Rectal smooth muscle tissue (tissue), 1 donor: ENCODE results near the gene APBA3.
"Not testable (repeated sequence)": the region's sequence is repeated elsewhere in the genome, so short reads cannot be mapped to it uniquely, and the experiment has no call there.

Experiments used
- H3K27ac ChIP-seq: one replicate; pipeline ENCODE4 v1.7.0; 2013; ENCODE audit warnings: low read depth, low read length, inconsistent platforms
- H3K27me3 ChIP-seq: one replicate; pipeline ENCODE4 v1.7.0; 2013; ENCODE audit warnings: low read length; ENCODE audit not compliant: control insufficient read depth, insufficient read depth
- H3K36me3 ChIP-seq: one replicate; pipeline ENCODE4 v1.7.0; 2013; ENCODE audit warnings: low read length; ENCODE audit not compliant: control insufficient read depth, insufficient read depth
- H3K4me1 ChIP-seq: one replicate; pipeline ENCODE4 v1.7.0; 2013; ENCODE audit warnings: low read length; ENCODE audit not compliant: control insufficient read depth, insufficient read depth
- H3K4me3 ChIP-seq: one replicate; pipeline ENCODE4 v1.7.0; 2013; ENCODE audit warnings: low read length
- H3K9ac ChIP-seq: one replicate; pipeline ENCODE4 v1.7.0; 2013; ENCODE audit warnings: low read length

The APBA3 gene

DNA sequence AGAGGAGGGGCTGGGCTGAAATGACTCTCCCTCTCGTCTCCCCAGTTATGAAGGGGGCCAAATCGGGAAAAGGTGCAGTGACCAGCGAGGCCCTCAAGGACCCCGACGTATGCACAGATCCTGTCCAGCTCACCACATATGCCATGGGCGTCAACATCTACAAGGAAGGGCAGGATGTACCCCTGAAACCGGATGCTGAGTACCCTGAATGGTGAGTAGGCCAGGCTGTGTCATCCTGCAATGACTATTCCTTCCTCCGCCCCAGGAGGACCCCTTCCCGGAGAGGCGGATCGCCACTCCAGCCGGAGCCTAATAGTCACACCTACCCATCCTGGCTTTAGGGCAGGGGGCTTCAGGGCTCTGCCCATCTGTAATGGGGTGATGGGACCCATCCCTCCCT lies 3.6 kb upstream of the APBA3 start:
- H3K4me3 ChIP-seq, result no peak overlapping the region
- no peaks in the 10 kb centered on the region for H3K27me3 ChIP-seq
- H3K36me3 ChIP-seq, result peaks cover 7% of the 10 kb centered on the region
- H3K9ac ChIP-seq, result no peak overlapping the region
- peaks cover 10% of the 10 kb centered on the region for H3K4me1 ChIP-seq
- no peak overlapping the region for H3K27ac ChIP-seq

DNA sequence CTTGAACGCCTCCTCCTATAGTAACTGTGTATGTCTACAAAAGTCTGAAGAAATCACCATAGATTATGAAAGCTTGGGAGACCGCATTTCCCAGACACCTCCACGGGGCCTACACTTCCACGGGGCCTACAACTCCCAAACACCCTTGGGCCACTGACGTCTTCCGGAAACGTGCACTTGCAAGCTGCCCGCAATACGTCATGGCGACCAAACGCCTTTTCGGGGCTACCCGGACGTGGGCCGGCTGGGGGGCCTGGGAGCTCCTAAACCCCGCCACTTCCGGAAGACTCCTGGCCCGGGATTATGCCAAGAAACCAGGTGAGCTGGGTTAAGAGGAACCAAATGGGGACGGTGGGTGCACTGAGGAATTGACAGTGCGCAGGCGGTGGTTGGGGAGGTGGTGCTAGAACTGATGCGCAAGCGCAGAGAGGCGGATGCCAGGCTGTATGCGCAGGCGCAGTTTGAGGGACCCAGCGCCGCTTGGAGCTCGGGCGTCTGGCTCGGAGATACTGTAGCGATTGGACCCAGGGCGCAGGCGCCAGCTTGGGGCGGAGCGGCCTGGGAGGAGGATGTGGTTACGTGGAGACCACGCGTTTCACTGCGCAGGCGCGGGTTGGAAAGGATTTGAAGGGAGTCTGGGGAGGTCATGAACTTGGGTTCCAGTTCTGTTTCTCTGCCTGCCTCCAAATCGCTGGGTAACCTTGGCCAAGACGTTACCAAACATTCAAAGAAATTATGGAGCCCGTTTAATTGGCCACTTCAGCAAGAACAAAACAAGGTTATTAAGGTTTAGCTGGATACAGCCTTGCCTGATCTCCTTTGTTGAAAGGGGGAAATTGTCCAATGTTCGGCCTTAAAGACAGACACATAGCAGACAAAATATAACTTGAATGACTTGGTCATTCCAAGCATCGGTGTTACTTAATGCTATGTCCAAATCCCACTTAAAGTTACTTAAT lies 1.3 kb upstream of the APBA3 start, which contains the start of gene MRPL54:
MRPL54 (plus strand) TSS at position 182 of the 959 bp plus-strand sequence; CDS start at position 201, 19 bp downstream.
- peak within 1 kb of the TSS; percentile 100 for H3K4me3 ChIP-seq

DNA sequence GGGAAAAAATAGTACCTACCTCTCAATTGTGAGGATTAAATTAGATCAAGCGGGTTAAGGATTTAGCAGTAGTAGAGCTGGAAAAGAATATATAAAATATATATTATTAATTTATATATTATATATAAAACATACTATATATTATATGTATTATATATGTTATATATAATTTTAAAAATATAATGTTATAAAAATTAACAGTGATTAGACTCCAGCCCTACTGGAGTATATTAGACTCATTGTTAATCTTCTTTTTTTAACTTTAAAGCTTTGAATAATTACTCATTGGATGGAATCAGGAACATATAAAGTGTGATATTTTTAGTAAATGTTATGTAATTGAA lies 610 bp upstream of the APBA3 start:
- peaks cover 7% of the 10 kb centered on the region for H3K36me3 ChIP-seq
- H3K27me3 ChIP-seq, result no peaks in the 10 kb centered on the region
- no peak overlapping the region for H3K9ac ChIP-seq
- peak overlapping the region; percentile 98 for H3K27ac ChIP-seq
- no peak overlapping the region for H3K4me3 ChIP-seq
- H3K4me1 ChIP-seq, result peaks cover 10% of the 10 kb centered on the region

More for the DNA sequence above, 1.3 kb upstream of the APBA3 start, which contains the start of gene MRPL54:
- Histone ChIP-seq H3K36me3 (peaks cover 7% of the 10 kb centered on the region), H3K4me1 (peaks cover 10% of the 10 kb centered on the region), H3K27ac (peak within 1 kb of the TSS; percentile 98), H3K27me3 (no peaks in the 10 kb centered on the region), H3K9ac (peak within 1 kb of the TSS; percentile 81)

GRCh38 chr19:3760871-3761361 lies 576 bp downstream of the APBA3 start:
- Histone ChIP-seq H3K4me3 (peak overlapping the region; percentile 100), H3K36me3 (no peaks in the 10 kb centered on the region), H3K27ac (peak overlapping the region; percentile 84), H3K27me3 (no peaks in the 10 kb centered on the region), H3K9ac (peak overlapping the region; percentile 92), H3K4me1 (peaks cover 10% of the 10 kb centered on the region)

- H3K9ac ChIP-seq, result no peak overlapping the region
- no peak overlapping the region for H3K4me3 ChIP-seq
- peaks cover 10% of the 10 kb centered on the region for H3K4me1 ChIP-seq
These were observed 1.8 kb downstream of the APBA3 start for GRCh38 chr19:3759482-3760254.

DNA sequence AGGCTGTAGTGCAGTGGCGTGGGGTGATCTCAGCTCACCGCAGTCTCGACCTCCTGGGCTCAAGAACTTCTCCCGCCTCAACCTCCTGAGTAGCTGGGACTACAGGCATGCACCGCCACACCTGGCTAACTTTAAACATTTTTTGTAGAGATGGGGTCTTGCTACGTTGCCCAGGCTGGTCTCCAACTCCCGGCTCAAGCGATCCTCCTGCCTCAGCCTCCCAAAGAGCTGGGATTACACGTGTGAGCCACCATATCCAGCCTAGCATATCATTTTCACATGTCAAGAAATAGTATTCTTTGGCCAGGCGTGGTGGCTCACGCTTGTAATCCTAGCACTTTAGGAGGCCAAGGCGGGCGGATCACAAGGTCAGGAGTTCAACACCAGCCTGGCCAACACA lies 3.2 kb downstream of the APBA3 start:
- H3K4me3 ChIP-seq, H3K4me1 ChIP-seq, H3K27me3 ChIP-seq, H3K36me3 ChIP-seq, H3K9ac ChIP-seq, H3K27ac ChIP-seq: not testable (repeated sequence)

More at GRCh38 chr19:3759482-3760254, 1.8 kb downstream of the APBA3 start:
- Histone ChIP-seq H3K36me3 (no peaks in the 10 kb centered on the region), H3K27me3 (no peaks in the 10 kb centered on the region), H3K27ac (no peak overlapping the region)

- H3K4me3 ChIP-seq, H3K36me3 ChIP-seq, H3K9ac ChIP-seq, H3K27ac ChIP-seq, H3K27me3 ChIP-seq, H3K4me1 ChIP-seq: not testable (repeated sequence)
These were observed 3.8 kb downstream of the APBA3 start for GRCh38 chr19:3757705-3758104.

DNA sequence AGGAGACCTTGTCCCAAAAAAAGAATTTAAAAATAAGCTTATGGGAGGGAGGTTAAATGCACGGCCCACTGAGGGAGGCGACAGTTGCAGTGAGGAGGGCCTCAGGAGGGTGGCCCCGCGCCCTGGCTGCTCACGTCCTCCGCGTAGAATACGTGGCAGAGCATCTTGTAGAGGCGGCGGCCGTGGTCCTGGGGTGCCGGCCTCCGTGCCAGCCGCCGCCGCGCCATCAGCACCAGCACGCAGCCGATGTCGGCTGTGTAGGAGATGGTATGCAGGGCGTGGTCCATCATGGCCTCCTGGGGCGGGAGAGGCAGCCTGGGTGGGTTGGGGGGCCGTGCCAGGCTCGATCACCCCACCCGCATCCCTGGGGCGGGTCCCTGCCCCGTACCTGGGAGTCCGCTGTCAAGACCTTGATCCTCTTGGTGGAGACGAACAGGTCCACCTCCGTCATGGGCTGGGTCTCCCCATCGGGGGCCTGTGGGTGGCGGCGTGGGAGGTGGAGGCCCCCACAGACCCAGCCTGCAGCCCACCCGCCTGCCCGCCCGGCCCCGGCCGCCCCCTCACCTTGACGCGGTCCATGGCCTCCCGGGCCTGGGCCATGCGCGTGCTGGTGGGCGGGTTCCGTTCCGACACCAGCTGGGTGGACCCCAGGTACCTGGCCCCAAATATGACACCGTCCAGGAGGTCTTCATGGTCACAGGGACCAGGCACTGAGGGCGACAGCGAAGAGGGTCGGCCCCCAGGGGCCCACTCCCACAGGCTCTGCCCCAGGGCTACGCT lies 7.7 kb downstream of the APBA3 start:
- Histone ChIP-seq H3K27ac (no peak overlapping the region), H3K4me1 (no peaks in the 10 kb centered on the region), H3K36me3 (peaks cover 21% of the 10 kb centered on the region), H3K27me3 (no peaks in the 10 kb centered on the region), H3K9ac (no peak overlapping the region), H3K4me3 (no peak overlapping the region)

- Histone ChIP-seq H3K4me1 (no peaks in the 10 kb centered on the region), H3K27ac (no peak overlapping the region), H3K27me3 (no peaks in the 10 kb centered on the region), H3K9ac (no peak overlapping the region), H3K36me3 (peaks cover 21% of the 10 kb centered on the region), H3K4me3 (no peak overlapping the region)
These were observed 9.0 kb downstream of the APBA3 start for GRCh38 chr19:3752492-3752891.

DNA sequence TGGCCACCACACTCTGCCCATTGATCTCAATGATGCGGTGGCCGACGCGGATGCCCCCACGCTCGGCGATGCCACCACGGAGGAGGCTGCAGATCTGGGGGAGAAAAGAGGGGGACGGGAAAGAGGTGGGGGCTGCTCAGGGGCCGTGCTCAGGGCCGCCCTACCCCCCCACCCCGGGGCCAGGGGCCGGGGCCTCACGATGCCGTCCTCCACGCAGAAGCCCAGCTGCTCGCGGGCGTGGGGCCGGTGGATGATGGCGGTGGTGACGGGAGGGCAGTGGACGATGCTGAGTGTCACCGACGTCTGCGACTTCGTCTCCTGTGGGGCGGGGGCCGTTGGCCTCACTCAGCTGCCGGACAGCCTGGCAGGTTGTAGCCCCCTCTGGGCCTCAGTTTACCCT lies 10.3 kb downstream of the APBA3 start:
- Histone ChIP-seq H3K4me1 (no peaks in the 10 kb centered on the region), H3K36me3 (peaks cover 22% of the 10 kb centered on the region)

GRCh38 chr19:3750211-3750610 lies 11.3 kb downstream of the APBA3 start:
- H3K36me3 ChIP-seq, result peaks cover 23% of the 10 kb centered on the region
- no peak overlapping the region for H3K4me3 ChIP-seq
- H3K9ac ChIP-seq, result no peak overlapping the region
- no peaks in the 10 kb centered on the region for H3K27me3 ChIP-seq
- H3K27ac ChIP-seq, result no peak overlapping the region
- no peaks in the 10 kb centered on the region for H3K4me1 ChIP-seq

More for the DNA sequence above, 10.3 kb downstream of the APBA3 start:
- Histone ChIP-seq H3K9ac (no peak overlapping the region), H3K27ac (no peak overlapping the region), H3K4me3 (no peak overlapping the region), H3K27me3 (no peaks in the 10 kb centered on the region)

GRCh38 chr19:3748965-3749364 lies 12.5 kb downstream of the APBA3 start:
- Histone ChIP-seq H3K36me3 (peaks cover 20% of the 10 kb centered on the region), H3K4me1 (no peaks in the 10 kb centered on the region), H3K9ac (no peak overlapping the region), H3K4me3 (no peak overlapping the region), H3K27ac (no peak overlapping the region), H3K27me3 (no peaks in the 10 kb centered on the region)
